Neural cell (in vitro differentiated cells): ENCODE data around the gene TUBA3D.

Source experiments
- CTCF ChIP-seq: fragments of 450-650 bp; IDR thresholded peaks from 2 replicates; pipeline ENCODE4 v1.5.1; 2014; ENCODE audit warnings: antibody characterized with exemption, mild to moderate bottlenecking, moderate library complexity; ENCODE audit not compliant: poor library complexity, severe bottlenecking
- EP300 ChIP-seq: fragments of 450-650 bp; conservative IDR thresholded peaks from 2 replicates; pipeline ENCODE4 v1.6.1; 2014; ENCODE audit warnings: antibody characterized with exemption, mild to moderate bottlenecking, moderate library complexity; ENCODE audit not compliant: poor library complexity, severe bottlenecking
- EZH2 ChIP-seq: fragments of 200-600, 300-800 bp; shearing (Covaris generic), sonication (generic); IDR thresholded peaks from 2 replicates; pipeline ENCODE4 v1.6.1; 2014; ENCODE audit warnings: antibody characterized with exemption, low read length, borderline replicate concordance, mild to moderate bottlenecking; ENCODE audit not compliant: insufficient read depth, poor library complexity, severe bottlenecking
- MXI1 ChIP-seq: fragments of 450-650 bp; conservative IDR thresholded peaks from 2 replicates; pipeline ENCODE4 v1.6.1; 2014; ENCODE audit warnings: antibody characterized with exemption, mild to moderate bottlenecking; ENCODE audit not compliant: poor library complexity, severe bottlenecking
- POLR2AphosphoS5 ChIP-seq: IDR thresholded peaks from 2 replicates; pipeline ENCODE4 v1.6.1; 2012
- RAD21 ChIP-seq: fragments of 450-650 bp; conservative IDR thresholded peaks from 2 replicates; pipeline ENCODE4 v1.6.1; 2014; ENCODE audit warnings: antibody characterized with exemption, mild to moderate bottlenecking, moderate library complexity
- REST ChIP-seq: IDR thresholded peaks from 2 replicates; pipeline ENCODE4 v1.6.1; 2012; ENCODE audit warnings: borderline replicate concordance
- SMC3 ChIP-seq: fragments of 450-650 bp; conservative IDR thresholded peaks from 2 replicates; pipeline ENCODE4 v1.6.1; 2014; ENCODE audit warnings: antibody characterized with exemption, mild to moderate bottlenecking, moderate library complexity; ENCODE audit not compliant: poor library complexity
- TAF1 ChIP-seq: IDR thresholded peaks from 2 replicates; pipeline ENCODE4 v1.6.1; 2012; ENCODE audit warnings: low read depth

GRCh38 chr2:131493199-131493968, 17.5 kb downstream of the TUBA3D start:
- TF ChIP-seq CTCF = no peak
- no peak for TF ChIP-seq SMC3
- TF ChIP-seq POLR2AphosphoS5 = no peak
- no peak for TF ChIP-seq EZH2
- no peak for TF ChIP-seq REST
- no peak for TF ChIP-seq MXI1
- TF ChIP-seq EP300 = no peak
- TF ChIP-seq RAD21 = no peak
- TF ChIP-seq TAF1 = no peak
